ES-I3 (cell line): ENCODE data around the gene SLC9A3.

Experiments used
- H3K36me3 ChIP-seq: 2 replicates; pipeline ENCODE4 v1.6.1; 2013; ENCODE audit warnings: mild to moderate bottlenecking, low read length, control low read depth, moderate library complexity; ENCODE audit not compliant: insufficient read depth
- H3K4me1 ChIP-seq: 2 replicates; pipeline ENCODE4 v1.6.1; 2013; ENCODE audit warnings: mild to moderate bottlenecking, control low read depth, low read length; ENCODE audit not compliant: insufficient read depth
- H3K9ac ChIP-seq: 2 replicates; pipeline ENCODE4 v1.6.1; 2013; ENCODE audit warnings: low read depth, mild to moderate bottlenecking, low read length, moderate library complexity
- H3K9me3 ChIP-seq: 2 replicates; pipeline ENCODE4 v1.6.1; 2013; ENCODE audit warnings: mild to moderate bottlenecking, low read length, moderate library complexity; ENCODE audit not compliant: control insufficient read depth, insufficient read depth

Gene SLC9A3

GRCh38 chr5:438481-438981, 85.7 kb downstream of the SLC9A3 start:
- no peaks in the 10 kb centered on the region for H3K9me3 ChIP-seq
- H3K9ac ChIP-seq: no peak overlapping the region
- no peaks in the 10 kb centered on the region for H3K36me3 ChIP-seq
- no peaks in the 10 kb centered on the region for H3K4me1 ChIP-seq

- Histone ChIP-seq H3K9me3 (no peaks in the 10 kb centered on the region), H3K4me1 (no peaks in the 10 kb centered on the region), H3K36me3 (no peaks in the 10 kb centered on the region), H3K9ac (no peak overlapping the region)
Measured at GRCh38 chr5:437281-437771, 86.9 kb downstream of the SLC9A3 start.

GRCh38 chr5:436641-436975, 87.6 kb downstream of the SLC9A3 start:
- H3K4me1 ChIP-seq: no peaks in the 10 kb centered on the region
- H3K36me3 ChIP-seq: no peaks in the 10 kb centered on the region
- no peaks in the 10 kb centered on the region for H3K9me3 ChIP-seq
- H3K9ac ChIP-seq: no peak overlapping the region

GRCh38 chr5:435961-436640, 88.1 kb downstream of the SLC9A3 start:
- Histone ChIP-seq H3K9ac (no peak overlapping the region), H3K9me3 (no peaks in the 10 kb centered on the region), H3K4me1 (no peaks in the 10 kb centered on the region), H3K36me3 (no peaks in the 10 kb centered on the region)

GRCh38 chr5:435156-435790, 89.0 kb downstream of the SLC9A3 start:
- no peak overlapping the region for H3K9ac ChIP-seq
- H3K4me1 ChIP-seq: no peaks in the 10 kb centered on the region

GRCh38 chr5:434443-435146, 89.7 kb downstream of the SLC9A3 start:
- no peaks in the 10 kb centered on the region for H3K4me1 ChIP-seq
- no peaks in the 10 kb centered on the region for H3K36me3 ChIP-seq
- no peak overlapping the region for H3K9ac ChIP-seq
- no peaks in the 10 kb centered on the region for H3K9me3 ChIP-seq

More at GRCh38 chr5:435156-435790, 89.0 kb downstream of the SLC9A3 start:
- no peaks in the 10 kb centered on the region for H3K36me3 ChIP-seq
- H3K9me3 ChIP-seq: no peaks in the 10 kb centered on the region

GRCh38 chr5:433836-434235, 90.4 kb downstream of the SLC9A3 start:
- H3K9me3 ChIP-seq: no peaks in the 10 kb centered on the region
- no peaks in the 10 kb centered on the region for H3K4me1 ChIP-seq
- H3K9ac ChIP-seq: no peak overlapping the region
- no peaks in the 10 kb centered on the region for H3K36me3 ChIP-seq

- Histone ChIP-seq H3K9me3 (no peaks in the 10 kb centered on the region), H3K4me1 (no peaks in the 10 kb centered on the region), H3K9ac (no peak overlapping the region), H3K36me3 (no peaks in the 10 kb centered on the region)
Measured at GRCh38 chr5:432928-433791, 91.1 kb downstream of the SLC9A3 start.

- H3K9me3 ChIP-seq: no peaks in the 10 kb centered on the region
- no peaks in the 10 kb centered on the region for H3K36me3 ChIP-seq
- H3K9ac ChIP-seq: no peak overlapping the region
- H3K4me1 ChIP-seq: no peaks in the 10 kb centered on the region
Measured at GRCh38 chr5:432201-432927, 91.9 kb downstream of the SLC9A3 start.

GRCh38 chr5:431711-432050, 92.6 kb downstream of the SLC9A3 start:
- Histone ChIP-seq H3K36me3 (no peaks in the 10 kb centered on the region), H3K9me3 (no peaks in the 10 kb centered on the region), H3K4me1 (no peaks in the 10 kb centered on the region), H3K9ac (no peak overlapping the region)

GRCh38 chr5:431001-431710, 93.1 kb downstream of the SLC9A3 start:
- Histone ChIP-seq H3K9ac (no peak overlapping the region), H3K4me1 (no peaks in the 10 kb centered on the region), H3K36me3 (no peaks in the 10 kb centered on the region)

GRCh38 chr5:430214-430925, 93.9 kb downstream of the SLC9A3 start:
- Histone ChIP-seq H3K36me3 (no peaks in the 10 kb centered on the region), H3K4me1 (no peaks in the 10 kb centered on the region), H3K9ac (no peak overlapping the region), H3K9me3 (no peaks in the 10 kb centered on the region)

More at GRCh38 chr5:431001-431710, 93.1 kb downstream of the SLC9A3 start:
- H3K9me3 ChIP-seq: no peaks in the 10 kb centered on the region
